Tibial nerve (tissue), 4 donors: ENCODE data around the gene KCNH8.

Source experiments
- EP300 ChIP-seq, 2 donors: sonication (generic); formaldehyde crosslinking; IDR thresholded peaks; one replicate each; pipeline ENCODE4 v1.6.1; 2017; ENCODE audit warnings: antibody characterized with exemption in 2 of 2, mild to moderate bottlenecking in 1 of 2
- TF ChIP-seq, protein P1 (sequence below), 5 experiments: fragments of 200-600 bp in 3 of 5; fragments of 450-650 bp in 2 of 5; sonication (generic) in 3 of 5; IDR thresholded peaks; one replicate each; pipeline ENCODE4 v1.5.1; 2016 to 2019; ENCODE audit warnings: antibody characterized with exemption in 5 of 5, mild to moderate bottlenecking in 3 of 5, moderate library complexity in 2 of 5

DNA sequence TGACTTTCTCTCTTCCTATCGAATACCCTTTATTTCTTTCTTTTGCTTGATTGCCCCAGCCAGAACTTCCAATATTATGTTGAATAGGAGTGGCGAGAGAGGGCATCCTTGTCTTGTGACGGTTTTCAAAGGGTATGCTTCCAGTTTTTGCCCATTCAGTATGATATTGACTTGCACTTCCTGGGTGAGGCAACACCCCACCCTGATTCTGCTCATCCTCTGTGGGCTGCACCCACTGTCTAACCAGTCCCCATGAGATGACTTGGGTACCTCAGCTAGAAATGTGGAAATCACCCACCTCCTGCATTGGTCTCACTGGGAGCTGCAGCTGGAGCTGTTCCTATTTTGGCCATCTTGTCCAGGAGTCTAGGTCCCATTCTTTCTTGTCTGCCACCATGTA, 44.8 kb upstream of the KCNH8 start:
- no peak for TF ChIP-seq EP300 (IDR thresholded peaks at IDR 0.05)
- TF ChIP-seq, protein P1, sequence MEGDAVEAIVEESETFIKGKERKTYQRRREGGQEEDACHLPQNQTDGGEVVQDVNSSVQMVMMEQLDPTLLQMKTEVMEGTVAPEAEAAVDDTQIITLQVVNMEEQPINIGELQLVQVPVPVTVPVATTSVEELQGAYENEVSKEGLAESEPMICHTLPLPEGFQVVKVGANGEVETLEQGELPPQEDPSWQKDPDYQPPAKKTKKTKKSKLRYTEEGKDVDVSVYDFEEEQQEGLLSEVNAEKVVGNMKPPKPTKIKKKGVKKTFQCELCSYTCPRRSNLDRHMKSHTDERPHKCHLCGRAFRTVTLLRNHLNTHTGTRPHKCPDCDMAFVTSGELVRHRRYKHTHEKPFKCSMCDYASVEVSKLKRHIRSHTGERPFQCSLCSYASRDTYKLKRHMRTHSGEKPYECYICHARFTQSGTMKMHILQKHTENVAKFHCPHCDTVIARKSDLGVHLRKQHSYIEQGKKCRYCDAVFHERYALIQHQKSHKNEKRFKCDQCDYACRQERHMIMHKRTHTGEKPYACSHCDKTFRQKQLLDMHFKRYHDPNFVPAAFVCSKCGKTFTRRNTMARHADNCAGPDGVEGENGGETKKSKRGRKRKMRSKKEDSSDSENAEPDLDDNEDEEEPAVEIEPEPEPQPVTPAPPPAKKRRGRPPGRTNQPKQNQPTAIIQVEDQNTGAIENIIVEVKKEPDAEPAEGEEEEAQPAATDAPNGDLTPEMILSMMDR (IDR thresholded peaks at IDR 0.05): no peak
